ENCODE measurements around the gene ZNF511. TPM values are rescaled to one million over a fixed set of nuclear protein-coding genes. Genes with fewer than 3 reads are reported as not detected.

The ZNF511 gene
- total RNA-seq, 1 experiment from 2014 or later: 48.7 TPM

DNA sequence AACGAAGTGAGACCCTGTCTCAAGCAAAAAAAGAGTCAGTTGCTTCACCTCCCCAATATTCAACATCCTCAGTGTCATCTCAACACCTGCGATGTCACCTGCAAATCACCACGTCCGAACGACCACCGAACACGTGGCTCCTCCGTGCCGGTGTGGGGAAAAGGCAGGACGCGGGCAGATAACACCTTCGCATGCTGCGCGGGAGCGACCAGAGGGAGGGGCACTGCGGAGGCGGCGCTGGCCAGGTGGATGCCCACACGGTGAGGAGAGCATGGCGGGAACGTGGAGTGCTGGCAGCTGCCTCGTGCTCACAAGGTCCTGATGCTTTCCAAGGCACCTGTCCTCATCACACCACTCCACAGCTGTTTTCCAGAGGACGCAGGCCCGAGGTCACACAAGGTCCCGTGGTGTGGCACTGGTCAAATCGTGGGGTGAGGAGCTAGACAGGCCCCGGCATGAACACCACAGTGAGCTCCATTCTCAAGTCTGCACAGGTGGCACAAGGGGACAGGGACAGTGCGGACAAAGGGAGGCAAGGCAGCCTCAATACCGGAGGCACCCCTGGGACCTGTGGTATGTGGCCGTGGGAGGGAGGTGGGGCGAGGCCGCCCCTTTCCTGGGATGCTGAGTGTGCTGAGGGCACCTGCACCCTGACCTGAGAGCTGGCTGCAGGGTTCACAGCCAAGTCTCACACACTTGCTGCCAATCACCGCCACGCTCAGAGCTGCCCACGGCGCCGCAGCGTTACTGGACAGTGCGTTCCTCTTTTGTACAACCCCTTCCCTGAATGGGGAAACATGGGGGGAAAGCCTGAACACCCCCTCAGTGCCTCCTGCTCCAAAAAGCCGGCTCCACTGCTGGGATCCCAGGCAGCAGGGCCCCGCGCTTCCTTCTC lies 13.0 kb upstream of the ZNF511 start:
- peaks cover 37% of the 10 kb centered on the region for H3K36me3 ChIP-seq (replicated peaks; ENCODE audit: control insufficient read depth, insufficient read depth, low read length)
- H3K4me3 ChIP-seq (ENCODE audit: insufficient read depth, low read depth, low read length): no peak overlapping the region
- no peaks in the 10 kb centered on the region for H3K27me3 ChIP-seq (ENCODE audit: control insufficient read depth, insufficient read depth, low read length)
- peak; percentile 46 for DNase-seq

DNA sequence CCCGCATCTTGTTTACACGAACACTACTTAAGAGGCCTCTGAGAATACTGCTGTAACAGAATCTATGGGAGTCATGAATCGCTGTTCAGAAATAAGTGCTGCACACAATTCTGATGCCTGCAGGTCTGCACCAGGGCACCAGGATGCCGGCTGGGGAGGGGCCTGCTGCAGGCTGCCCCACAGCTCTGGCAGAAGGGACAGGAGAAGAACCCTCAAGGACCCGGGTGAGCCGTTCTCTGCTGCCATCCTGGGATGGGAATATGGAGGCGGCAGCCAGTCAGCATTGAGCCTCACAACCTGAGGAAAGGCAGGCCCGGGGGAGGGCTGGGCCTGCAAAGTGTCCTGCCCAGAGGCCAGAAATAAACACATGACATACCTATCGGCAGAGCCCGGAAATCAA lies 11.2 kb upstream of the ZNF511 start:
- Histone ChIP-seq H3K4me3 (ENCODE audit: insufficient read depth, low read depth, low read length) (no peak overlapping the region), H3K27me3 (ENCODE audit: control insufficient read depth, insufficient read depth, low read length) (no peaks in the 10 kb centered on the region), H3K36me3 (replicated peaks; ENCODE audit: control insufficient read depth, insufficient read depth, low read length) (peaks cover 33% of the 10 kb centered on the region)
- no peak for DNase-seq

DNA sequence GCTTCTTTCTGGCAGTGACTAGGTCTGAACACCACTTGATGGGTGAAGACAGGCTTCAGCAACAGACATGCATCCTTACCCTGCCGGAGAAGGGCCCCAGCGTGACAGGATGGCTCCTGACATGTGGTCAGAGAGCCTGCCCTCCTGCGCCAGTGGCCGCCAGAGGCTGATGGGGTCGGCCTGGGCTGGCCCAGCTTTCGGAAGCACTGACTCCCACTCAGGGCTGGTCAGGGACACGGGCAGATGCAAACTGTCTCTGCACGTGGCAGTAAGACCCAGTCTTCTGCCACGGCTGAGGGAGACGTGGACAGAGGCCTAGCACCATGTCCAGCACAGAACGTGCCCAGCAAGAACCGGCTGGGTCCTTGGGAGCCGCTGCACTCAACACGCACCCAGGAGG lies 10.2 kb upstream of the ZNF511 start:
- Histone ChIP-seq H3K4me3 (ENCODE audit: insufficient read depth, low read depth, low read length) (no peak overlapping the region), H3K27me3 (ENCODE audit: control insufficient read depth, insufficient read depth, low read length) (no peaks in the 10 kb centered on the region), H3K36me3 (replicated peaks; ENCODE audit: control insufficient read depth, insufficient read depth, low read length) (peaks cover 28% of the 10 kb centered on the region)
- no peak for DNase-seq

DNA sequence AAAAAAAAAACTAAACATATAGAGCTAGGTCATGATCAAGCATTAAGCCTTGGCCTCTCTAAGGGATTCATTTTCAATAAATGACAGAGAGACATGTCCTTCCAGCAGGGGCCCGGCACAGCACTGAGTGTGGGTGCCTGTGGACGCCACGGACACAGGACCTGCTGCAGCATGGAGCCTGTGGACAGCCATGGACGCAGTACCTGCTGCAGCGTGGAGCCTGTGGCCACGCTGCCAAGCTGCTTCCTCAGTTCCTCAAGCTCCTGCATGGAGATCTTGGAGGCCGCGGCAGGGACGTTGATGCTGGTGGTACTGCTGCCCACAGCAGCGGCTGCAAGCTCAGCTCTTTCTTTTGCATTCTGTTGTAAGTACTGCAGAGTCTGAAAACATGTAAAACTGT lies 9.5 kb upstream of the ZNF511 start:
- Histone ChIP-seq H3K4me3 (ENCODE audit: insufficient read depth, low read depth, low read length) (no peak overlapping the region), H3K36me3 (replicated peaks; ENCODE audit: control insufficient read depth, insufficient read depth, low read length) (peaks cover 28% of the 10 kb centered on the region)
- no peak for DNase-seq

DNA sequence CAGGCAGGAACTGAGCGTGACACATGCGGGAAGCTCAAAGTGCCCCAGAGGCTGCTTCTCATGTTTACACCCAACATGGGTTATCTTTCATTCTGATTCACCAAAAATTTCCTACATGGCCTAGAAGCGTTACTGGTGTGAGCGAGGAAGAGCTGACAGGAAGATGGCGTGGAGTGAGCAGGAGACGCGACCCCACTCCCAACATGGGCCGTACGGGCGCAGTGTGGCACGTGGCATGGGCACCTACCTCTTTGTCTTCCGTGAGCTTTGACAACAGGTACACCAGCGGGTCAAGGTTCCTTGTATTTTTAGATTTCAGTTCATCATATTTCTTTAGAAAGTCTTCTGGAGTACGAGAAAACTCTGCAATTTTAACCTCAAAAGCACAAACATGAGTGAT lies 9.0 kb upstream of the ZNF511 start:
- no peak for DNase-seq

More for the DNA sequence above, 9.5 kb upstream of the ZNF511 start:
- no peaks in the 10 kb centered on the region for H3K27me3 ChIP-seq (ENCODE audit: control insufficient read depth, insufficient read depth, low read length)

DNA sequence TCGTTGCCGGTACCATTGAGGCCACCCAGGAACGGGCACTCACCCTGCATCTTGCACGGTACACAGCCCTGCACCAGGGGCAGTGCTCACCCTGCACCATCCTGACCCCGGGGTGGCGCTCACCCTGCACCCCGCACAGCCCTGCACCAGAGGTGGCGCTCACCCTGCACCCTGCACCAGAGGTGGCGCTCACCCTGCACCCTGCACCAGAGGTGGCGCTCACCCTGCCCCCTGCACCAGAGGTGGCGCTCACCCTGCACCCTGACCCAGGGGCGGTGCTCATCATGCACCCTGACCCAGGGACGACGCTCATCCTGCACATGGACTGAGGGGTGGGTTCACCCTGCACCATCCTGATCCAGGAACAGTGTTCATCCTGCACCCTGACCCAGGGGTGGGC lies 6.5 kb upstream of the ZNF511 start:
- Histone ChIP-seq H3K27me3 (ENCODE audit: control insufficient read depth, insufficient read depth, low read length) (no peaks in the 10 kb centered on the region), H3K36me3 (replicated peaks; ENCODE audit: control insufficient read depth, insufficient read depth, low read length) (peaks cover 18% of the 10 kb centered on the region), H3K4me3 (ENCODE audit: insufficient read depth, low read depth, low read length) (no peak overlapping the region)
- no peak for DNase-seq

More for the DNA sequence above, 9.0 kb upstream of the ZNF511 start:
- H3K36me3 ChIP-seq (replicated peaks; ENCODE audit: control insufficient read depth, insufficient read depth, low read length): peaks cover 28% of the 10 kb centered on the region
- H3K27me3 ChIP-seq (ENCODE audit: control insufficient read depth, insufficient read depth, low read length): no peaks in the 10 kb centered on the region
- no peak overlapping the region for H3K4me3 ChIP-seq (ENCODE audit: insufficient read depth, low read depth, low read length)

DNA sequence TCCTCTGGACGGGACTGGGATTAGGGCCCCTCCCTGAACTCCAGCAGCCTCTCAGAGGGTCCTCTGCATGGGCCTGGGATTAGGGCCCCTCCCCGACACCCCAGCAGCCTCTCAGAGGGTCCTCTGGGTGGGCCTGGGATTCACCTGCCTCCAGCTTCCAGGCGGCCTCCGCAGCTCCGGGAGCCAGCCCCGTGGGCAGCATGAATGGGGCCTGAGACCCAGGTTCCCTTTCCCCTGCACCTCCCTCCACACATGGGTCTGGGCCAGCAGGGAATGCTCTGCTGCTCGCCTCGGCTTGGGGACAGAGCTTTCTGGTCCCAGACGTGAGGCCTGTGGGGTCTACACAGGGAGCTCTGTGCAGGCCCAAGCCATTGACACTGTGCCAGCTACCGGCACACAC lies 5.5 kb upstream of the ZNF511 start:
- Histone ChIP-seq H3K36me3 (replicated peaks; ENCODE audit: control insufficient read depth, insufficient read depth, low read length) (peaks cover 15% of the 10 kb centered on the region), H3K4me3 (ENCODE audit: insufficient read depth, low read depth, low read length) (no peak overlapping the region), H3K27me3 (ENCODE audit: control insufficient read depth, insufficient read depth, low read length) (no peaks in the 10 kb centered on the region)
- DNase-seq: no peak

DNA sequence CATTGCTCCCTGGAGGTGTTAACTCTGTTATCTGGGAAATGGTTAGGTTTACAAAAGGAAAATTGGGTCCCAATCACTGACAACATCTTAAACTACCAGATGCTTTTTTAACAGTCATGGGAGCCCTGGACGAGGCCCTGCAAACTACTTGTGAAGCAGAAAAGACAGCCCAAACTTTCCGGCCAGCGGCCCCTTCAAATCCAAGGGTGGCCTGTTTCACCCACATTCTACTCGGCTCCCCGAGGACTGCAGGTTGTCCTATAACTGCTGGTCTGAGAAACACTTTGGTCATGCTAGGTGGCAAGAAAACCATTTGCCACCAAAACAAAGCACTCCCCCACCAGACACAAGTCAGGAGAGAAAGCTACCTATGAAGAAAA lies 2.6 kb upstream of the ZNF511 start:
- Histone ChIP-seq H3K27me3 (ENCODE audit: control insufficient read depth, insufficient read depth, low read length) (no peaks in the 10 kb centered on the region), H3K4me3 (ENCODE audit: insufficient read depth, low read depth, low read length) (no peak overlapping the region)
- no peak for DNase-seq

DNA sequence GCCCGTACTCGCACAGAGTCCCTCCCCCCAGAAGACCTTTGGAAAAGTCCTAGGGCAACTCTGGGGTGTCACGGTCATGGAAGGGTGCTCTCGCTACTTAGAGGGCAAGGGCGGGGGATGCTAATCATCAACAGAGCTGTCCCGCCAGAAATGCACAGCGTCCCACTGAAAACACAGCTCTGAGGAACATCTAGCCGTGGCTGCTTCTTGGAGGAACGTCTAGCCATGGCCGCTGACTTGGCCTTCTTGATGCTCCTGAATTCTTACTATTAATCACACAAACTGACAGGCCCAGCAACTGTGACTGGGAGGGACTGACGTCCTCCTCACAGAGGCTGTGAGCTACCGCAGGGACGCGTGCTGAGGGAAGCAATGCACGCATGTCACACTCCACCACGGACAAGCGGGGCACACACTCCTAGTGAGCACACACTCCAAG lies 1.8 kb upstream of the ZNF511 start:
- H3K4me3 ChIP-seq (ENCODE audit: insufficient read depth, low read depth, low read length): no peak overlapping the region
- DNase-seq: no peak
- H3K27me3 ChIP-seq (ENCODE audit: control insufficient read depth, insufficient read depth, low read length): no peaks in the 10 kb centered on the region
- H3K36me3 ChIP-seq (replicated peaks; ENCODE audit: control insufficient read depth, insufficient read depth, low read length): peaks cover 6% of the 10 kb centered on the region

More for the DNA sequence above, 2.6 kb upstream of the ZNF511 start:
- peaks cover 3% of the 10 kb centered on the region; the same call in 1 of the 2 replicates for H3K36me3 ChIP-seq (replicated peaks; ENCODE audit: control insufficient read depth, insufficient read depth, low read length)

DNA sequence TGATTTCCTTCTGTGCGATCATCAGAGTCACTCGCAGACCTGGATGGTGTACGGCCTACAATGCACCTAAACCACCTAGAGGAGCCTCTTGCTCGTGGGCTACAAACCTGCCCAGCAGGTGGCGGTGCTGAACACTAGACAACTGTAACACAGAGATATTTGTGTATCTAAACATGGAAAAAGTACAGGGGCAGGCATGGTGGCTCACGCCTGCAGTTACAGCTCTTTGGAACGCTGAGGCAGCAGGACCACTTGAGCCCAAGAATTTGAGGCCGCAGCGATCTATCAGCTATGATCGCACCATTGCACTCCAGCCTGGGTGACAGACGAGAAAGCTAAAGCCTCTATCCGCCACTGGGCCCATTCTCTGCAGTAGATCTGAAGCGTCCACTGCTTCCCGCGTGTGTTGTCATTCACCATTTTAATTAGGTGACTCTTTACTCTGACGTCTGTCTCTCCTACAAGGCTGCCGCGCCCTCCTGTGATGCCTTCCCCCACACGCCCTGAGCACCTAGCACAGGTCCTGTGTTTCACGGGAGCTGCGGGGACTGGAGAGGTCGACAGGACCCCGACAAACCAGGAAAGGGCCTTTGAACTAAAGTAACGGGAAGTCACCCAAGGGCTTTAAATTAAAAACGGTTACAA lies 816 bp upstream of the ZNF511 start:
- Histone ChIP-seq H3K27me3 (ENCODE audit: control insufficient read depth, insufficient read depth, low read length) (no peaks in the 10 kb centered on the region), H3K4me3 (ENCODE audit: insufficient read depth, low read depth, low read length) (peak overlapping the region; percentile 94), H3K36me3 (replicated peaks; ENCODE audit: control insufficient read depth, insufficient read depth, low read length) (peaks cover 7% of the 10 kb centered on the region)
- DNase-seq: peak; percentile 77

DNA sequence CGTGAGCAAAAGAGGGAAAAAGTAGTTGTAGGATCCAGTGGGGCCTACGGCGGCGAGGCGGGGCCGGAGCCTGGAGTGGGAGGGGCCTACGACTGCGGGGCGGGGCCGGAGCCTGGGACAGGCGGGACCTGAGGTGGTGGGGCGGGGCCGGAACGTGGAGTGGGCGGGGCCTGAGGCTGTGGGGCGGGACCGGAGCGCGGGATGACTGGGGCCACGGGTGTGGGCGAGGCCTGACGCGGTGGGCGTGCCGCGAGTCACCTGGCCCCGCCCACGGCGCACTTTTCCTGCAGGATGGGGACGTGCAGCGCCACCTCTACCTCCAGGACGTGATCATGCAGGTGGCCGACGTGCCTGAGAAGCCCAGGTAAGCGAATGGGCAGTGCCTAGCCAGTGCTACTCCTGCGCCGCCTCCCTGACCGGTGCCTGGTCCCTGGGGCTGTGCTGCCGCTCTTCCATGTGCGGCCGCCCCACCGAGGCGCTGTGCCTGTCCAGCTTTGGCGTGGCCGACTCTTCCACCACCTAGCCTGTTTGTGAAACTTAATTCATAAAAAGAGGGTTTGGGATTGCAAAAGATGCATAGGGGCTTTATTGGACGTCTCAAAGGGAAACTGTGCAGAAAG lies 496 bp downstream of the ZNF511 start:
- Histone ChIP-seq H3K4me3 (ENCODE audit: insufficient read depth, low read depth, low read length) (peak overlapping the region; percentile 94), H3K36me3 (replicated peaks; ENCODE audit: control insufficient read depth, insufficient read depth, low read length) (peaks cover 7% of the 10 kb centered on the region)
- DNase-seq: peak; percentile 100

DNA sequence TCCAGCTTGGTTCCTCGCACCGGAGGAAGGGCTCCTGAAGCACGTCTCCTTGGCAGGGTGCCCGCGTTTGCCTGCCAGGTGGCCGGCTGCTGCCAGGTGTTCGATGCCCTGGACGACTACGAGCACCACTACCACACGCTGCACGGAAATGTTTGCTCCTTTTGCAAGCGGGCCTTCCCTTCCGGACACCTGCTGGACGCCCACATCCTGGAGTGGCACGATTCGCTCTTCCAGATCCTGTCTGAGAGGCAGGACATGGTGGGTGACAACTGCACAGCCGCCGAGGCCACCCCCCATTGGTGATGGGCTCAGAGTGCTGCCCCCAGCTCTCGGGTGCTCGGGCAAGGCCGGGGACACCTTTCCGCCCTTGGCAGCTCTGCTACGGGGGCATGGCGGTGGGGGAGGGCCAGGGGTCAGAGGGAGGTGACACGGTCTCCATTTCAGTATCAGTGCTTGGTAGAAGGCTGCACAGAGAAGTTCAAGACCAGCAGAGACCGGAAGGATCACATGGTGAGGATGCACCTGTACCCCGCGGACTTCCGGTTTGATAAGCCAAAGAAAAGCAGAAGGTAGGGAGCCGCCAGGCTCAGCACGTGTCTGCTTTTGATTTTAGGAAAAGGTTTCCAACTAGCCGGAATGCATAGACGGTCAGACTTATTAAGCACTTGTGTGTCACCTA lies 1.1 kb downstream of the ZNF511 start:
- DNase-seq: no peak
- no peaks in the 10 kb centered on the region for H3K27me3 ChIP-seq (ENCODE audit: control insufficient read depth, insufficient read depth, low read length)
- H3K36me3 ChIP-seq (replicated peaks; ENCODE audit: control insufficient read depth, insufficient read depth, low read length): peaks cover 7% of the 10 kb centered on the region
- no peak overlapping the region for H3K4me3 ChIP-seq (ENCODE audit: insufficient read depth, low read depth, low read length)

More for the DNA sequence above, 496 bp downstream of the ZNF511 start:
- H3K27me3 ChIP-seq (ENCODE audit: control insufficient read depth, insufficient read depth, low read length): no peaks in the 10 kb centered on the region

DNA sequence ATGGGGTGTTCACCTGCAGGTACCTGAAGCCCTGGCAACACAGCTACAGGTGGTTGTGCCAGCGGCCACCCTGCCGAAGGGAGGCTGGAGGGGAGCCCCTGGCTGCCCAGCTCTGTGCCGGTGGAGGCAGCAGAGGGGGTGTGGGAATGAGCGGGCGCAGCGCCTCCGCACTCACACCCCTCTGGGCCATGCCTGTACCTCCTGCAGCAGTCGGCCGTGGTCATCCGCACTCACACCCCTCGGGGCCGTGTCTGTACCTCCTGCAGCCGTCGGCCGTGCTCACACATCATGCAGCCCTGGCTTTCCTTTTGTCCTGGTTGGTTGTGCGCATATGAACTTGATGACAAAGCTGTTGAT lies 1.7 kb downstream of the ZNF511 start:
- Histone ChIP-seq H3K36me3 (replicated peaks; ENCODE audit: control insufficient read depth, insufficient read depth, low read length) (peaks cover 7% of the 10 kb centered on the region), H3K27me3 (ENCODE audit: control insufficient read depth, insufficient read depth, low read length) (no peaks in the 10 kb centered on the region), H3K4me3 (ENCODE audit: insufficient read depth, low read depth, low read length) (no peak overlapping the region)
- DNase-seq: no peak

DNA sequence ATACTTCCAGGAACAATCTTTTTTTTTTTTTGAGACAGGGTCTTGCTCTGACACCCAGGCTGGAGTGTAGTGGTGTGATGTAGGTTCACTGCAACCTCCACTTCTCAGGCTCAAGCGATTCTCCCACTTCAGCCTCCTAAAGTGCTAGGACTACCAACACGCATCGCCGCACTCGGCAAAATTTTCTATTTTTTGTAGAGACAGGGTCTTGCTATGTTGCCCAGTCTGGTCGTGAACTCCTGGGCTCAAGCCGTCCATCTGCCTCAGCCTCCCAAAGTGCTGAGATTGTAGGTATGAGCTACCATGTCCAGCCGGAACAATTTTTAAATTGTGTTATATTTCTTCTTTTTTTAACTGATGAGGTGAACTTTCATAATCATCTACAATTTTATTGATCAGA lies 2.1 kb downstream of the ZNF511 start:
- DNase-seq: no peak
- Histone ChIP-seq H3K36me3 (replicated peaks; ENCODE audit: control insufficient read depth, insufficient read depth, low read length) (peaks cover 7% of the 10 kb centered on the region), H3K4me3 (ENCODE audit: insufficient read depth, low read depth, low read length) (no peak overlapping the region), H3K27me3 (ENCODE audit: control insufficient read depth, insufficient read depth, low read length) (no peaks in the 10 kb centered on the region)

Measured in H7 (cell line).